GM21423 (cell line): Measurements from ENCODE around the gene CAAP1.
"Not testable (repeated sequence)": the region's sequence is repeated elsewhere in the genome, so short reads cannot be mapped to it uniquely, and the experiment has no call there.

Experiments used
- ATAC-seq: cut with Tn5 transposase; IDR thresholded peaks from one replicate; pipeline ENCODE4 v1.9.1; 2021; ENCODE audit warnings: mild to moderate bottlenecking, moderate library complexity; ENCODE audit not compliant: unreplicated experiment

The CAAP1 gene, protein sequence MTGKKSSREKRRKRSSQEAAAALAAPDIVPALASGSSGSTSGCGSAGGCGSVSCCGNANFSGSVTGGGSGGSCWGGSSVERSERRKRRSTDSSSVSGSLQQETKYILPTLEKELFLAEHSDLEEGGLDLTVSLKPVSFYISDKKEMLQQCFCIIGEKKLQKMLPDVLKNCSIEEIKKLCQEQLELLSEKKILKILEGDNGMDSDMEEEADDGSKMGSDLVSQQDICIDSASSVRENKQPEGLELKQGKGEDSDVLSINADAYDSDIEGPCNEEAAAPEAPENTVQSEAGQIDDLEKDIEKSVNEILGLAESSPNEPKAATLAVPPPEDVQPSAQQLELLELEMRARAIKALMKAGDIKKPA

DNA sequence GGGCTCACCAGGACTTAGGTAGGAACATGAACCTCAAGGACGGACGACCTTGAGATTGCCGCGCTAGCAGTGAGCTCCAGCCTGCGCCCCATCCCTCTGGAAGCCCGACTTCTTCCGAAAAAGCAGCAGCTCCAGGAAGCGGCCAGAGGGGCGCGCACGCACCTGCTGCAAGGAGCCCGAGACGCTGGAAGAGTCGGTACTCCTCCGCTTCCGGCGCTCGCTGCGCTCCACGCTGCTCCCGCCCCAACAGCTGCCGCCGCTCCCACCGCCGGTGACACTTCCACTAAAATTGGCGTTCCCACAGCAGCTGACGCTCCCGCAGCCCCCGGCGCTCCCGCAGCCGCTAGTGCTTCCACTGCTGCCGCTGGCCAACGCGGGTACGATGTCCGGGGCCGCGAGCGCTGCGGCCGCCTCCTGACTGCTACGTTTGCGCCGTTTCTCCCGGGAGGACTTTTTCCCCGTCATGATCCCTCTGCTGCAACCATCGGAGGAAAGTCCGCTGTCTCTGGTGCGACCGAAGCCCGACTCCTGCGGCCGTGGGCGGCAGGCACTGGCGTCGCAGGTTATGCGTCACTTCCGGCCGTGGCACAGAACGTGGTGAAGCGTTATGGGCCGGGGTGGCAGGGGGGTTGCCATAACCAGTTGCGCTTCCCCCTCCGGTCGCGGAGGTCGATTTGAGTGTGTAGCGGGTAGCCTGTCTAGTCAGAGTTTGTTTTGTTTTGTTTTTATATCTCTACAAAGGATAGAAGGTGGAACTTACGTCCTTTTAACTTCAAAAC is at the start of gene CAAP1:
Gene CAAP1 (minus strand): TSS at position 552 of the 779 bp plus-strand sequence. CDS start 87 bp downstream, at position 465.
- peak; percentile 96 for ATAC-seq

DNA sequence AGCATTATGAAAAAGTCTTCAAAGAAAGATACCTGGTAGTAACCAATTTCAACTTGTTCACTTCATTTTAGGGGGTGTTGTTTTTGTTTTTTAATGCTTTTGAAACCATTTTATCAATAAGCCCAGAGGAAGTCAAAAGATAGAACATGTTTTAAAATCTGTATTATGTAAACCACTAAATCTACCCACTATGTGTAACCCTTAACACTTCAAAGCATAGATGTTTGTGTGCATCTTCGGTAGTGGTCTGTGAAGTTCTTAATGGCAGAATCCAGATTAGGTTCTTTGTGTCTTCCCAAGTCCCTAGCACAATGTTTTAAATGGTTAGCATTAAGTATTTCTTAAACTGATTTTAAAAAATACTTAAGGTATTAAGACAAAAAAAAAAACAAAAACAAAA is 48.2 kb upstream of the CAAP1 start:
- no peak for ATAC-seq

DNA sequence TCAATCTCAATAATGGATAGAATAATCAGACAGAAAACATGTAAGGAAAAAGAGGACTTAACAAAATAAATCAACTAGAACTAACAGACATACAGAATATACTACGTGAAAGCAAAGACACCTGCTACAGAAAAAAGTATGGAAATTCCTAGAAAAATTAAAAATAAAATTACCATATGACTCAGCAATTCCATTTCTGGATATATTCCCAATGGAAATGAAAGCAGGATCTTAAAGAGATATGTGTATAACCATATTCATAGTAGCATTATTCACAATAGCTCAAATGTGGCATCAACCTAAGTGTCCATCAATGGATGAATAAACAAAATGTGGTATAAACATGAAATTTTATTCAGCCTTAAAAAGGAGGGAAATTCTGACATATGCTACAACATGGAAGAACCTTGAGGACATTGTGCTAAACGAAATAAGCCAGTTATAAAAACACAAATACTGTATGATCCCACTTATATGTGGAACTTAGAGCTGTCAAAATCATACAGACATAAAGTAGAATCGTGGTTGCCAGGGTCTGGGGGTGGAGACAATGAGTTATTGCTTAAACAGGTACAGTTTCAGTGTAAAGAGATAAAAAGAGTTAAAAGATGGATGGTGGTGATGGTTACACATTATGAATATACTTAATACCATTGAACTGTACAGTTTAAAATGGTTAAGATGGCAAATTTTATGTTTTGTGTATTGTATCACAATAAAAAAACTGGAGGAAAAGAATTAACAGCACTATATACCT is 47.5 kb upstream of the CAAP1 start:
- no peak for ATAC-seq

DNA sequence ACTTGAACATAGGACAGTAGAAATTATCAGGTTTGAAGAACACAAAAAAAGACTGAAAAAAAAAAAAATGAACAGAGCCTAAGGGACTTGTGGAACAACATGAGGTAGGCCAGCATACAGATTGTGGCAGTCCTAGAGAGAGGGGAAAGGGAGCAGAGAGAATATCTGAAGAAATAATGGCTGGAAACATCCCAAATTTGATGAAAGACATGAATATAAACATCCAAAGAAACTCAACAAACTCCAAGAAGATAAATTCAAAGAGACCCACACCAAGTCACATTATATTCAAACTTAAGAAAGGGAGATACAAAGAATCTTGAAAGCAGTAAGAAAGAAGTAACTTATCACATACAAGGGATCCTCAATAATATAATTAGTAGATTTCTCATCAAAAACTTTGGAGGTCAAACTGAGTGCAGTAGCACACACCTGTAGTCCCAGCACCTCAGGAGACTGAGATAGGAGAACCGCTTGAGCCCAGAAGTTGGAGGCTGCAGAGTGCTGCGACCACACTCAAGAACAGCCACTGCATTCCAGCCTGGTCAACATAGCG is 45.3 kb upstream of the CAAP1 start:
- no peak for ATAC-seq

DNA sequence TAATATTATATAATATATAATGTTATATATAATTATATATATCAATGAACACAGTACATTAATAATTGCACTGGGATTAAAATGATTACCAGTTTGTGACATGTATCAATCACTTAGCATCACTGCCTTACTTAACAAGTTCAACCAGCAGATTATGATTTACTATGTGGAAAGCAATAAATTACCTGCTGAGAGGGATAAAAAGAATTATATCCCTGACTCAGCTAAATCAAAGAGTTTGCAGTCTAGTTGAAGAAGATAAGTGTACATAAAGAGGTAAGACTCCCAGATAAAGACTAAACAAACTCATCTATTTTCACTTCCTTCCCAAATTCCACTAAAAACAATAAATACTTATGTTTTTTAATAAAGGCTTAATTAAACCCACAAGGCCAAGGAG is 43.2 kb upstream of the CAAP1 start:
- no peak for ATAC-seq

DNA sequence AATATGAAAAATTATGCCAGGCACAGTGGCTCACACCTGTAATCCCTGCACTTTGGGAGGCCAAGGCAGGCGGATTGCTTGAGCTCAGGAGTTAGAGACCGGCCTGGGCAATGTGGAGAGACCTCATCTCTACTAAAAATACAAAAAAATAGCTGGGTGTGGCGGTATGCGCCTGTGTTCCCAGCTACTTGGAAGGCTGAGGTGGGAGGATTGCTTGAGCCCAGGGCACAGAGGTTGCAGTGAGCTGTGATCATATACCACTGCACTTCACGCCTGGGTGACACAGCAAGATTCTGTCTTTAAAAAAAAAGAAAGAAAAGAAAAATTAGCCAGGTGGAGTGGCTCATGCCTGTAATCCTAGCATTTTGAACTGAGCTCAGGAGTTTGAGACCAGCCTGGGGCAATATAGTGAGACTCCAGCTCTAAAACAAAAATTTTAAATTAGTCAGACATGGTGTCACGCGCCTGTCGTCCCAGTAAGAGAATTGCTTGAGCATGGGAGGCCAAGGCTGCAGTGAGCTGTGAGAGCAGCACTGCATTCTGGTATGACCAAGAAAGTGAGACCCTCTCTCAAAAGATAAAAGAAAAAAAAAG is 36.4 kb upstream of the CAAP1 start:
- no peak for ATAC-seq

DNA sequence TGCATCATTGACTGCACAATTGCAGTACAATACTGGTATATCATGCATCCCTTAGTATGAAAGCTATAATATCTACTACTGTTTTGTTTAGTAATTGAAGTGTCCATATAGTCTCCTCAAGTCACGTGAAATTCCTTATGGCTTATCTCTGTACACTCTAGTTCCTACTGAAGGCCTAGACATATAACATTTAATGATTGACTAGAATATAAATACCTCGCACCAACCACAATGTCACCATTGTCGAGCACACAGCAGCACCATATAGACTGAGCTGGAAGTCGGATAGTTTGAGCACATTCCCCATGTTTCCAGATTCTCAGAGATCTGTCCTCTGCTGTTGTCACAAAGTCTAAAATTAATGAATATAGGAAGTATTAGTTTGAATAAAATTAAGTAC is 33.0 kb upstream of the CAAP1 start:
- ATAC-seq: no peak

DNA sequence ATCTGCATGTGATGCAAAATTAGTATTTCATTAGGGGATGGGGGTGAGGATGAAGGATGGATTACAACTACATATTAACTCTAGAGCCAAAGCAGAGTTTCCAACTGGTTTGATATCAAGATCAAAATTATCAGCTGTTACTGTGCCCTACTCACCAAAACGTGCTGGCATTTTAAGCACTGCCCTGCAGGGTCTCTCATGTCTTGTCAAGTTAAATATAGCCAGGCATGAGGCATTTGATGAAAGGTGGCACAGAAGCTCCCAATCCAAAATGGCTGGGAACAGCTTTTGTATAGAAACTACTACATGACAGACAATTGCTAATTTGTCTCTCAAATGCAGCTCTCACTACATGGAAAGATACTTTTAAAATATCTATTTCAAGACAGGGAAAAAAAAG is 27.1 kb upstream of the CAAP1 start:
- ATAC-seq: no peak

DNA sequence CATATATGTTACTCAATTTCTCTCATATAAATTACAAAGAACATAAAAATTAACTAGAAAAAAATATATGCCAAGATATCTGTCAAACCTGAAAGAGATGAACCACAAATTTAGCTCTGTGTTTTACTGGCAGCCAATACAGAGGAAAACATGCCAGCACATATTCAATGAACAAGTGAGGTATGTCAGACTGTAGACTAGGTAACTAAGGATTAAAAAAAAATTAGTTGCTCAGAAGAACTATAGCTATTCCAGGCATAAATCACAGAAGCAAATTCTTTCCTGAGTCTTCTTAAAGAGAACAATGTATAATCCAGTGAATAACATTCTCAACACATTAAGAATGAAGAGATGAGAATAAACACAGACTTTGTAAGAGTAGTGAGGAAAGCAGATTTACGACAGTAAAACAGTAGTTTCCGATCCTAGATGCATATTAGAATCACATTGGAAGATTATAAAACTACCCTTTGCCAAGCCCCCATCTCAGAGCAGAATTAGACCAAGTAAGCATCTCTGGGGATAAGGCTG is 20.6 kb upstream of the CAAP1 start:
- no peak for ATAC-seq

DNA sequence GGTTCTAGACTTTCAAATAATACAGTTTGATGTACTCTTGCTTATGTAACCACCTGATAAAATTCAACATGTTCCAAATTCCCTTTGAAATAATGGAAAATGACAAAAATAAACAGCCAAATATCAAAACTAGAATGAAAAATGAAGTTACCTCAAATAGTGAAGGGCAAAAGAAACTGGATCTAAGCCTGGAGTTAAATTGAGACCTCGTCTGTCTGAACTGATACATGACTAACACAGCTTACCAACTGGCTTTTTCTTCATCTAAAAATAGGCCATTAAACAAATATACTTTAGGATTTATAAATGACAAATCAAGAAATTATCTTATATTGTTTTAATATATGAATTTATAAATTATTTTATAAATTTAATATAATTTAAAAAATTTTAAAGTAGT is 12.1 kb upstream of the CAAP1 start:
- ATAC-seq: no peak

DNA sequence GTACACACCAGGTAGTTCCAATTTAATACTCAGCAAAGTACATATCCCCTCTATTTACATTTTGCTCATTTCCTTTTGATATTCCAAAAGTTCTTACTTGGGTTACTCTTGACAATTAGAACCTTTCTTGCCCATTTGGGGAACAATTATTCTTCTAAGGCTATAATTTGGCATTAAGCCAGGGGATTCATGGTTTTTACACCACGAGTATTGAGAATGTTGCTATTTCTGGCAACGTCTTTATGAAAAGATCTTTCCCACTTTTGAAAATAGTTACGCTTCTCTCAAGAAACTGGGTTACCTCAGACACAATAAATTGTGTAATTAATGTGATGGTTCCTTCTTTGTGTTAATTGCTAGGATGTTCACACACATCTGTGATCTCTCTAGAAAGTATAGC is 11.5 kb upstream of the CAAP1 start:
- ATAC-seq: no peak

DNA sequence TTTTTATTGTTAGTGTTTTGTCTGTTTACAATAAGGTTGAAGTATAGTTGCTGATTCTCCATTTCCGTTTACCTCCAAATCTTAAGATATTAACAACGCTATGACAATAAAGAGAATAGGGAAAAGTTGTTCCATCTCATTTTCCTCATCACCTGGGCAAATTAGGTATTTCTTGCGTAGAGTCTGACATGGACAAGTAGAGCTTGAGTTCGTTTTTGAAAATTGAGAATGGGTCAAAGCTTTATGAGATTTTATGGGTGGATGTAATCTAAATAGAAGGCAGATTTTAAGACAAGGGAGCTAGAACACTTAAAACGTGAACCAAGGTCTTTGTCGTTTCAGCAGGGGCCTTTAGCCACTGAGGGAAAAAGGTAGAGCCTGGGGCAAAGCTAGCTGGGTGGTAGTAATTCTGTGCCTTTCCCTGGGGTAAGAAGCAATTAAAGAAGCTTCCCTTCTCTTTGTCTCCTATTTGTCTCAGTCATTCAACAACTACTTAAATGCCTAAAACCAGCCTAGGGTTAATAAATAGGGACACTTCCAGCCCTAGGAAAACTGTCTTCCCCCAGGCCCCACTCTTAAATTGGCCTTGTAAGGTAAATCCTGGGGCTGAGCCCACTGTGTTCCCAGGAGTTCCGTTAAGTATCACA is 551 bp upstream of the CAAP1 start:
- no peak for ATAC-seq

DNA sequence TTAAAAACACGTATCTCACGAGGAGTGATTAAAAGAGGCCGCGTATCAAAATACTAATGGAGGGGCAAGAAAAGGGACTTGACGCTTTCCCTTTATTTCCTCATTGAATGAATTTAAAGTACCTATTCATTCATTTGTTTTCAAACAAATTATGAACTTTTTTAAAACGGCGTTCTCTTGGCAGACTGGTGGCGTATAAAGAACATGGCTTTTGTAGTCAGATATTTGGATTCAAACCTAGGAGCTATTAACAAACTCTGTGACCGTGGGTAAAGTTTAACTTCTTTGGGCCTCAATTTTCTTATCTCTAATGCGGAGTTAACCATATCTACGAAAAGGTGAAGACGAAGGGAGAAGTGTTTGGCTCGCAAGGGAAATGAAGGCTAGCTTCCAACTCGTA is 876 bp downstream of the CAAP1 start:
- ATAC-seq: no peak

DNA sequence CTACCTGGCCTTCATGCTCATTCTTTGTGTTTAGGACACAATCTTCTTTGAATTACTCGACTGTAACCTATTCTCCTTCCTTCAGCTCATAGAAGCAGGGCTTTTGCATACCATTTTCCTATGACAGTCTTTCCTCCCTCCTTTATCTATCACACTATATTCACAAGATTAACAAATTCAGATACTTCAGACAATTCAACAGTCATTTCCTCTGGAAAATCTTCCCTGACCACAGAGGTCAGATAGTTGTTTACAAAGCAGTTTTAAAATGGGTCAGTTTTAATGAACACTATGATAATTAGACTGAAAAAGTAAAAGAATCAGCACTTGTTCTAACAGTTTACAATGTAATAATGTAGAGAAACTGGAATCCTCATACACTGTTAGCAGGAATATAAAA is 4.3 kb downstream of the CAAP1 start:
- ATAC-seq: no peak

DNA sequence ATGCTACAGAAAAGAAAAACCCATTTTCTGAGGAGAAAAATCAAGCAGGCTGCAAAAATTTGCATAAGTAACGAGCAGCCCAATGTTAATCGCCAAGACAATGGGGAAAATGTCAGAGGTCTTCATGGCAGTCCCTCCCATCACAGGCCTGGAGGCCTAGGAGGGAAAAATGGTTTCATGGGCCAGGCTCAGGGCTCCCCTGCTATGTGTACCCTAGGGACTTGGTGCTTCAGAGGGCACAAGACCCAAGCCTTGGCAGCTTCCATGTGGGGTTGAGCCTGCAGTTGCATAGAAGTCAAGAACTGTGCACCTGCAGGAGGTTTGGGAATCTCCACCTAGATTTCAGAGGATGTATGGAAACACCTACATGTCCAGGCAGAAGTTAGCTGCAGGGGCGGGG is 10.4 kb downstream of the CAAP1 start:
- no peak for ATAC-seq

DNA sequence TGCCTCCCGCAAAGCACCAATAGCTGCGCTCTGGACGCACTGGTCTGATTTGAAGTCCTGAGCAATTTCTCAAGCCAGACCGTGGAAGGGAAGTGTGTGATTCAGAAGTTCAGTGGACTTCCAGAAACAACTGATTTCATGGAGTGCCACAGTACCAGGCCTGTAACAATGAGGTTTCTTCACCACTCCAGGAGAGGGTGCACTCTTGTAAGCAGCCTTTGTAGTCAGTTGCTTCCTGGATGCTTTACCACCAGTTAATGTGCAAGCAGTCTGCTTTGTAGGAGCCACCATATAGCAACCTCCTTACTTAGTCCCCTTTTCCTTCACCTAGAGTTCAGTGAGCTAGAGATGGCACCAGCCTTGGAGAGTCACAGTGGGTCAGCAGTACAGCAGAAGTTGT is 12.3 kb downstream of the CAAP1 start:
- no peak for ATAC-seq

DNA sequence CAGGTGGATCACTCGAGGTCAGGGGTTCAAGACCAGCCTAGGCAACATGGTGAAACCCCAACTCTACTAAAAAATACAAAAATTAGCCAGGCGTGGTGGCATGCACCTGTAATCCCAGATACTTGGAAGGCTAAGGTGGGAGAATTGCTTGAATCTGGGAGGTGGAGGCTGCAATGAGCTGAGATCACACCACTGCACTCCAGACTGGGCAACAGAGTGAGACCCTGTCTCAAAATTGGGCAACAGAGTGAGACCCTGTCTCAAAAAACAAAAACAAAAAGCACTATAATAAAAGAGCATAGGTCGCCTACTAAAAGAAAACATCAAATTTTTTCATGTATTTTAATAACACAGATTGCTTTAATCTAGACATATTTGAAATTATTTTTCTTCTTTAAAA is 17.4 kb downstream of the CAAP1 start:
- ATAC-seq: not testable (repeated sequence)

DNA sequence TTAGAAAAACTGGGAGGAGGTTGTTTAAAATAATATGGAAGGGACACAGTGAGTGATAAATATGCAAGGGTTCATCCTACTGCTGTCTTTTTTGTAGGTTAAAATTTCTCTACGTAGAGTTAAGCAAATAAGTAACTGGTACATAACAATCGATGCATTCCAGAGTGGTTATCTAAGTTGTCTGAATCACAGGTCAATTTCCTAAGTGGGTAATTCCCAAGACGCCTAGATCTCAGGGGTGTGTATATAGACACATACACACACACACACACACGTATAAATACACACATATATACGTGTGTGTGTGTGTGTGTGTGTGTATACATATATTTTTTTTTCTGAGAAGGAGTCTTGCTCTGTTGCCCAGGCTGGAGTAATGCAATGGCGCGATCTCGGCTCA is 22.3 kb downstream of the CAAP1 start:
- ATAC-seq: no peak

DNA sequence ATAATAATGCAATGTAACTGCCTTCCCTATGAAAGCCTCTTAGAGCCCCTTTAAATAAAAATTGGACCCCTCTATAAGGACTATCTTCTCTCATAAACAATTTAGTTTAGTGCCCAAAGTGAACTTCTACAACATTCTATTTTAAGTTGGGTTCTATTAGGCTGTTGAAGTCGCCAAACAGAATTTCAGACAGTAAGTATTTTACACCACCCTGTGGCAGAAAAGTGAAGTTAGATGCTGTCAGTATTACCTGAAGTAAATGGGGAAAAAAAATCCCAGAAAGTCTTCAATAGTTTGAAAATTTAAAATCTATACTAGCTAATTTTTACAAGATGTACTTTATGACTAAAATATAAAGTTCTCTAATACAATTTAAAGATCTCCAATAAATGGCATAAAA is 29.5 kb downstream of the CAAP1 start:
- ATAC-seq: no peak

DNA sequence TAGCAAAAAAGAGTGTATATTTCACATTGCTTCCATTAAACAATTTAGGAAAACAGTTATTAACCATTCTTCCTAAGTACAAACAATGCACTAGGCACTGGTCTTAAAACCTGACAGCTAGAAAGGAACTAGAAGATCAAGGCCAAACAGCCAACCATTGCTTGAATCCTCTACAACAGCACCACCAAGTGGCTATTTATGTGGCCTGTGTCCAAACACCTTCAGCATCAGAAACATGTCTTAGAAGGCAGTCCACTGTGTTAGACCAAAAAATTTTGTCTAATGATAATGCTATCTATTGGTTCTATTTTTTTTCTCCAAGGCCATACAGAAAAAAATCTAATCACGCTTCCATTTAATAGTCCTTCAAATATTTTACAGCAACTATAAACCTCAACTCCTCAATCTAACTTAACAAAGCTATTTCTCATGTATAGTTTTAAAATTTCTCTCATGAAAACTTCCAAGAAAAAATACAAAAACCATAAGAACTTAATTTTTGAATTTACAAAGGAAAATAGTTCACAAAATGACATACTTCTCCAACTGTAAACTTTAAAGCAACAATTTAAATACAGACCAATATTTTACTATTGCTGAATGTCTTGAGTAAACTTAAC is 36.1 kb downstream of the CAAP1 start:
- peak; percentile 91 for ATAC-seq
